ENCODE measurements around the gene SLC5A8. TPM values are rescaled to one million over a fixed set of nuclear protein-coding genes. Genes with fewer than 3 reads are reported as not detected.

Gene SLC5A8
- total RNA-seq, 2 experiments from 2014 or later: not detected

DNA sequence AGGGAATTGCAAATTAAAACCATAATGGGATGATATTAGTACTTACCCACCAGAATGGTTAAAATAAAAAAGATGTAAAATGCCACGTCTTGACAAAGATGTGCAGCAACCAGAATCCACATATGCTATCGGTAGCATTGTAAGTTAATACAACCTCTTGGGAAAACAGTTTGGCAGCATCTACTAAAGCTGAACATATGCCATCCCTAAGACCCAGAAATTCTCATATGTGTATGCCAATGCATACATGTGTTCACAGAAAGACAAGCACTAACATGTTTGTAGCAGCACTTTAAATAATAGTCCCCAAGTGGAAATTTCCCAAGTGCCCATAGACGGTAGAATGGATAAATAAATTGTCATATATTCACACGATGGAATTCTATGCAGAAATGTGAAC is 28.3 kb upstream of the SLC5A8 start:
- Histone ChIP-seq H3K27ac (ENCODE audit: low read depth in 1 of 2, low read length in 2 of 2) (no peak overlapping the region), H3K36me3 (ENCODE audit: insufficient read depth, low read length) (no peaks in the 10 kb centered on the region), H3K27me3 (ENCODE audit: control insufficient read depth in 1 of 2, insufficient read depth in 2 of 2, low read length in 2 of 2) (peaks cover 4 to 11% of the 10 kb centered on the region in 2 experiments), H3K4me3 (ENCODE audit: low read length) (no peak overlapping the region), H3K9me3 (ENCODE audit: control insufficient read depth in 1 of 2, insufficient read depth in 1 of 2, low read length in 2 of 2) (peaks cover 0 to 9% of the 10 kb centered on the region in 2 experiments), H3K4me1 (ENCODE audit: insufficient read depth, low read length) (no peaks in the 10 kb centered on the region)
- POLR2A ChIA-PET: no interaction called here
- peaks cover 21% of the 10 kb centered on the region for H3K27me3 Mint-ChIP-seq
- H3K36me3 Mint-ChIP-seq (ENCODE audit: low read depth): no peaks in the 10 kb centered on the region
- TF ChIP-seq, protein P1, sequence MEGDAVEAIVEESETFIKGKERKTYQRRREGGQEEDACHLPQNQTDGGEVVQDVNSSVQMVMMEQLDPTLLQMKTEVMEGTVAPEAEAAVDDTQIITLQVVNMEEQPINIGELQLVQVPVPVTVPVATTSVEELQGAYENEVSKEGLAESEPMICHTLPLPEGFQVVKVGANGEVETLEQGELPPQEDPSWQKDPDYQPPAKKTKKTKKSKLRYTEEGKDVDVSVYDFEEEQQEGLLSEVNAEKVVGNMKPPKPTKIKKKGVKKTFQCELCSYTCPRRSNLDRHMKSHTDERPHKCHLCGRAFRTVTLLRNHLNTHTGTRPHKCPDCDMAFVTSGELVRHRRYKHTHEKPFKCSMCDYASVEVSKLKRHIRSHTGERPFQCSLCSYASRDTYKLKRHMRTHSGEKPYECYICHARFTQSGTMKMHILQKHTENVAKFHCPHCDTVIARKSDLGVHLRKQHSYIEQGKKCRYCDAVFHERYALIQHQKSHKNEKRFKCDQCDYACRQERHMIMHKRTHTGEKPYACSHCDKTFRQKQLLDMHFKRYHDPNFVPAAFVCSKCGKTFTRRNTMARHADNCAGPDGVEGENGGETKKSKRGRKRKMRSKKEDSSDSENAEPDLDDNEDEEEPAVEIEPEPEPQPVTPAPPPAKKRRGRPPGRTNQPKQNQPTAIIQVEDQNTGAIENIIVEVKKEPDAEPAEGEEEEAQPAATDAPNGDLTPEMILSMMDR (IDR thresholded peaks at IDR 0.05): no peak
- DNase-seq: no peak
- CTCF ChIA-PET: no interaction called here
- no peak overlapping the region for H3K4me3 Mint-ChIP-seq
- H3K27ac Mint-ChIP-seq: no peak overlapping the region
- intact Hi-C loops (cut with DNase I, micrococcal nuclease): no loop called here
- no peaks in the 10 kb centered on the region for H3K4me1 Mint-ChIP-seq (ENCODE audit: low read depth)
- no peak for ATAC-seq (ENCODE audit: poor library complexity)
- H3K9me3 Mint-ChIP-seq: no peaks in the 10 kb centered on the region

- DNase-seq (no peak), ATAC-seq (ENCODE audit: poor library complexity) (no peak)
- TF ChIP-seq, protein P1 (IDR thresholded peaks at IDR 0.05): no peak
- Mint-ChIP-seq H3K4me3 (no peak overlapping the region), H3K27ac (no peak overlapping the region), H3K4me1 (ENCODE audit: low read depth) (no peaks in the 10 kb centered on the region), H3K27me3 (peaks cover 30% of the 10 kb centered on the region), H3K36me3 (ENCODE audit: low read depth) (no peaks in the 10 kb centered on the region), H3K9me3 (no peaks in the 10 kb centered on the region)
- POLR2A ChIA-PET: no interaction called here
- Histone ChIP-seq H3K27me3 (ENCODE audit: control insufficient read depth in 1 of 2, insufficient read depth in 2 of 2, low read length in 2 of 2) (peaks cover 4 to 11% of the 10 kb centered on the region in 2 experiments), H3K4me3 (ENCODE audit: low read length) (no peak overlapping the region), H3K4me1 (ENCODE audit: insufficient read depth, low read length) (no peaks in the 10 kb centered on the region), H3K36me3 (ENCODE audit: insufficient read depth, low read length) (no peaks in the 10 kb centered on the region), H3K27ac (ENCODE audit: low read depth in 1 of 2, low read length in 2 of 2) (no peak overlapping the region), H3K9me3 (ENCODE audit: control insufficient read depth in 1 of 2, insufficient read depth in 1 of 2, low read length in 2 of 2) (peaks cover 0 to 9% of the 10 kb centered on the region in 2 experiments)
- CTCF ChIA-PET: no interaction called here
- intact Hi-C loops (cut with DNase I, micrococcal nuclease): no loop called here
Measured at GRCh38 chr12:101235686-101236085, 25.6 kb upstream of the SLC5A8 start.

DNA sequence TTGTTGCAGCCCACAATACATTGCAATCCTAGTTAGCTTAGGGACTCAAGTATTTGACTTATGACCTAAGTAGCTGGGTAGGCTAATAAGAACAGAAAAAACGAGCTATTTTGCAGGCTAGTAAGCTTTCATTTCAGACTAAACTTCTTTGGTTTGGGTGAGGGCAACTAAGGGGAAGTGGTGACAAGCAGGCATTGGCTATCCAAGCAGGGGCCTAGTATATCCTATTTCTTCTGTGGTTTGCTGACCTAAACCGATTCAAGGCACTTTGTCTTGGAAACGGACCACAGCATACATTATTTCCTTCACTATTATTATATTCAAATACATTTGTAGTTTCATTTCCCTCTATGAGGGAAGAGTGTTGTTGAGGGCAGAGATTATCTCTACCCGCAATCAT is 21.6 kb upstream of the SLC5A8 start:
- no peaks in the 10 kb centered on the region for H3K9me3 ChIP-seq (ENCODE audit: control insufficient read depth in 1 of 2, insufficient read depth in 1 of 2, low read length in 2 of 2)
- intact Hi-C loops (cut with DNase I, micrococcal nuclease): no loop called here
- H3K4me3 ChIP-seq (ENCODE audit: low read length): no peak overlapping the region
- no peak overlapping the region for H3K4me3 Mint-ChIP-seq
- ATAC-seq (ENCODE audit: poor library complexity) (no peak), DNase-seq (no peak)
- POLR2A ChIA-PET: no interaction called here
- H3K4me1 ChIP-seq (ENCODE audit: insufficient read depth, low read length): no peaks in the 10 kb centered on the region
- CTCF ChIA-PET: no interaction called here
- H3K27me3 ChIP-seq (ENCODE audit: control insufficient read depth in 1 of 2, insufficient read depth in 2 of 2, low read length in 2 of 2): no peaks in the 10 kb centered on the region
- no peaks in the 10 kb centered on the region for H3K9me3 Mint-ChIP-seq
- H3K27ac Mint-ChIP-seq: no peak overlapping the region
- H3K4me1 Mint-ChIP-seq (ENCODE audit: low read depth): no peaks in the 10 kb centered on the region
- no peaks in the 10 kb centered on the region for H3K36me3 Mint-ChIP-seq (ENCODE audit: low read depth)
- H3K27me3 Mint-ChIP-seq: peaks cover 31% of the 10 kb centered on the region
- TF ChIP-seq, protein P1 (IDR thresholded peaks at IDR 0.05): no peak
- H3K36me3 ChIP-seq (ENCODE audit: insufficient read depth, low read length): no peaks in the 10 kb centered on the region
- no peak overlapping the region for H3K27ac ChIP-seq (ENCODE audit: low read depth in 1 of 2, low read length in 2 of 2)

Measured in CD4-positive, alpha-beta T cell (primary cell).